ENCODE data around the gene ZNF432. TPM values are rescaled to one million over a fixed set of nuclear protein-coding genes. Genes with fewer than 3 reads are reported as not detected.
A peak's percentile ranks its signal among the peaks of the same experiment; 100 is the strongest.

ZNF432 gene
- total and polyA plus RNA-seq, 10 of the 15 experiments (the other 5 are each of a cell fraction or from before 2014, with no cell fraction given), result 1.7 to 7.2 (median 4.3) TPM

DNA sequence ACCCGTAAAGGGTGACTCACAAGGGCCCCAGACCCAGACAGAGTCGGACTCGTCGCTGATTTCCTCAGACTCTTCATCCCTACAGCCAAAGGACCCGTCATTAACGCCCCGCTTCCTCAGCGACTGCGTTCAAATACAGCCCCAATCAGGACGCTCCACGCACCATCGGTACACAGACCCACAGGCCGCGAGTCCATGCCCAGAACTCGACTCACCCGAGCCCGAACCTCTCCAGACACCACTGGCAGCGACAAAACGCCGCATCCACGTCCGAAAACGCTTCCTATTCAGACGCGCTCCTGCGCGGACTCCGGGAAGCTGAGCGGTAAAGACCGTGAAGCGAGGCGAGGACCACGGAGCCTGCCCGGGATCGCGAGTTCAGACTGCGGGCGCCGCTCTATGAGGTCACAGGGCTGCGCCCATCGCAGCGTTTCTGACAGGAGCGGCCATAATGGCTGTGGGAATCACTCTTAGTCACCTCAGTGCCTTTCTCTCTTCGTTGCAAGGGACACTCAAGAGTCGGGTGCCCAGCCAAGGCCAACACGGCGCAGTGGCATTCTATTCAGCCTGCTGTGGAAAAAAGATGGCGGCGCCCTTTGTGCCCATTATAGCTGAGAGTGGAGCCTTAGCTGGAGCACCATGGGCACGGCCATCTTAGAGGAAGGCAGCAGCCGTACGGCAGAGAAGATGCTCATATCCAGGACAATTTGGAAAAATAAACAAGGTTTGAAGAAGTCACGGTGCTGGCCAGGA, 20.4 kb downstream of the ZNF432 start, which contains the start of gene ZNF614 (continued):
- TF ChIP-seq, protein P1, sequence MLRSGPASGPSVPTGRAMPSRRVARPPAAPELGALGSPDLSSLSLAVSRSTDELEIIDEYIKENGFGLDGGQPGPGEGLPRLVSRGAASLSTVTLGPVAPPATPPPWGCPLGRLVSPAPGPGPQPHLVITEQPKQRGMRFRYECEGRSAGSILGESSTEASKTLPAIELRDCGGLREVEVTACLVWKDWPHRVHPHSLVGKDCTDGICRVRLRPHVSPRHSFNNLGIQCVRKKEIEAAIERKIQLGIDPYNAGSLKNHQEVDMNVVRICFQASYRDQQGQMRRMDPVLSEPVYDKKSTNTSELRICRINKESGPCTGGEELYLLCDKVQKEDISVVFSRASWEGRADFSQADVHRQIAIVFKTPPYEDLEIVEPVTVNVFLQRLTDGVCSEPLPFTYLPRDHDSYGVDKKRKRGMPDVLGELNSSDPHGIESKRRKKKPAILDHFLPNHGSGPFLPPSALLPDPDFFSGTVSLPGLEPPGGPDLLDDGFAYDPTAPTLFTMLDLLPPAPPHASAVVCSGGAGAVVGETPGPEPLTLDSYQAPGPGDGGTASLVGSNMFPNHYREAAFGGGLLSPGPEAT (IDR thresholded peaks at IDR 0.05; ENCODE audit: low read depth), result peak; percentile 82
- TF ChIP-seq, protein P2, sequence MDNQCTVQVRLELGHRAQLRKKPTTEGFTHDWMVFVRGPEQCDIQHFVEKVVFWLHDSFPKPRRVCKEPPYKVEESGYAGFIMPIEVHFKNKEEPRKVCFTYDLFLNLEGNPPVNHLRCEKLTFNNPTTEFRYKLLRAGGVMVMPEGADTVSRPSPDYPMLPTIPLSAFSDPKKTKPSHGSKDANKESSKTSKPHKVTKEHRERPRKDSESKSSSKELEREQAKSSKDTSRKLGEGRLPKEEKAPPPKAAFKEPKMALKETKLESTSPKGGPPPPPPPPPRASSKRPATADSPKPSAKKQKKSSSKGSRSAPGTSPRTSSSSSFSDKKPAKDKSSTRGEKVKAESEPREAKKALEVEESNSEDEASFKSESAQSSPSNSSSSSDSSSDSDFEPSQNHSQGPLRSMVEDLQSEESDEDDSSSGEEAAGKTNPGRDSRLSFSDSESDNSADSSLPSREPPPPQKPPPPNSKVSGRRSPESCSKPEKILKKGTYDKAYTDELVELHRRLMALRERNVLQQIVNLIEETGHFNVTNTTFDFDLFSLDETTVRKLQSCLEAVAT (IDR thresholded peaks at IDR 0.05), result peak; percentile 84
- TF ChIP-seq, protein P3, sequence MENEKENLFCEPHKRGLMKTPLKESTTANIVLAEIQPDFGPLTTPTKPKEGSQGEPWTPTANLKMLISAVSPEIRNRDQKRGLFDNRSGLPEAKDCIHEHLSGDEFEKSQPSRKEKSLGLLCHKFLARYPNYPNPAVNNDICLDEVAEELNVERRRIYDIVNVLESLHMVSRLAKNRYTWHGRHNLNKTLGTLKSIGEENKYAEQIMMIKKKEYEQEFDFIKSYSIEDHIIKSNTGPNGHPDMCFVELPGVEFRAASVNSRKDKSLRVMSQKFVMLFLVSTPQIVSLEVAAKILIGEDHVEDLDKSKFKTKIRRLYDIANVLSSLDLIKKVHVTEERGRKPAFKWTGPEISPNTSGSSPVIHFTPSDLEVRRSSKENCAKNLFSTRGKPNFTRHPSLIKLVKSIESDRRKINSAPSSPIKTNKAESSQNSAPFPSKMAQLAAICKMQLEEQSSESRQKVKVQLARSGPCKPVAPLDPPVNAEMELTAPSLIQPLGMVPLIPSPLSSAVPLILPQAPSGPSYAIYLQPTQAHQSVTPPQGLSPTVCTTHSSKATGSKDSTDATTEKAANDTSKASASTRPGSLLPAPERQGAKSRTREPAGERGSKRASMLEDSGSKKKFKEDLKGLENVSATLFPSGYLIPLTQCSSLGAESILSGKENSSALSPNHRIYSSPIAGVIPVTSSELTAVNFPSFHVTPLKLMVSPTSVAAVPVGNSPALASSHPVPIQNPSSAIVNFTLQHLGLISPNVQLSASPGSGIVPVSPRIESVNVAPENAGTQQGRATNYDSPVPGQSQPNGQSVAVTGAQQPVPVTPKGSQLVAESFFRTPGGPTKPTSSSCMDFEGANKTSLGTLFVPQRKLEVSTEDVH (IDR thresholded peaks at IDR 0.05; ENCODE audit: low read depth, partially characterized antibody), result peak; percentile 38
- TF ChIP-seq POLR2AphosphoS5 (IDR thresholded peaks at IDR 0.05; ENCODE audit: low read length) (peak; percentile 97), POLR2AphosphoS2 (IDR thresholded peaks at IDR 0.05; ENCODE audit: low read depth, low read length) (peak; percentile 84; the same call in 1 of the 2 replicates), TARDBP (IDR thresholded peaks at IDR 0.05; ENCODE audit: borderline replicate concordance) (peak; percentile 93), EZH2 (IDR thresholded peaks at IDR 0.05; ENCODE audit: borderline replicate concordance, control insufficient read depth, low read depth, low read length) (no peak), SP1 (IDR thresholded peaks at IDR 0.05; ENCODE audit: low read depth, low read length) (no peak), POLR2A (IDR thresholded peaks at IDR 0.05; ENCODE audit: low read depth, low read length) (peak; percentile 98), CREM (IDR thresholded peaks at IDR 0.05; ENCODE audit: low read depth) (peak; percentile 100), ASH2L (IDR thresholded peaks at IDR 0.05; ENCODE audit: borderline replicate concordance, low read depth) (peak; percentile 88), FOS (IDR thresholded peaks at IDR 0.05; ENCODE audit: borderline replicate concordance, extremely low read depth, insufficient read length) (no peak), BCL11A (IDR thresholded peaks at IDR 0.05; ENCODE audit: low read depth, low read length) (no peak), IRF4 (IDR thresholded peaks at IDR 0.05; ENCODE audit: low read depth, low read length) (no peak)
- TF ChIP-seq, protein P4, sequence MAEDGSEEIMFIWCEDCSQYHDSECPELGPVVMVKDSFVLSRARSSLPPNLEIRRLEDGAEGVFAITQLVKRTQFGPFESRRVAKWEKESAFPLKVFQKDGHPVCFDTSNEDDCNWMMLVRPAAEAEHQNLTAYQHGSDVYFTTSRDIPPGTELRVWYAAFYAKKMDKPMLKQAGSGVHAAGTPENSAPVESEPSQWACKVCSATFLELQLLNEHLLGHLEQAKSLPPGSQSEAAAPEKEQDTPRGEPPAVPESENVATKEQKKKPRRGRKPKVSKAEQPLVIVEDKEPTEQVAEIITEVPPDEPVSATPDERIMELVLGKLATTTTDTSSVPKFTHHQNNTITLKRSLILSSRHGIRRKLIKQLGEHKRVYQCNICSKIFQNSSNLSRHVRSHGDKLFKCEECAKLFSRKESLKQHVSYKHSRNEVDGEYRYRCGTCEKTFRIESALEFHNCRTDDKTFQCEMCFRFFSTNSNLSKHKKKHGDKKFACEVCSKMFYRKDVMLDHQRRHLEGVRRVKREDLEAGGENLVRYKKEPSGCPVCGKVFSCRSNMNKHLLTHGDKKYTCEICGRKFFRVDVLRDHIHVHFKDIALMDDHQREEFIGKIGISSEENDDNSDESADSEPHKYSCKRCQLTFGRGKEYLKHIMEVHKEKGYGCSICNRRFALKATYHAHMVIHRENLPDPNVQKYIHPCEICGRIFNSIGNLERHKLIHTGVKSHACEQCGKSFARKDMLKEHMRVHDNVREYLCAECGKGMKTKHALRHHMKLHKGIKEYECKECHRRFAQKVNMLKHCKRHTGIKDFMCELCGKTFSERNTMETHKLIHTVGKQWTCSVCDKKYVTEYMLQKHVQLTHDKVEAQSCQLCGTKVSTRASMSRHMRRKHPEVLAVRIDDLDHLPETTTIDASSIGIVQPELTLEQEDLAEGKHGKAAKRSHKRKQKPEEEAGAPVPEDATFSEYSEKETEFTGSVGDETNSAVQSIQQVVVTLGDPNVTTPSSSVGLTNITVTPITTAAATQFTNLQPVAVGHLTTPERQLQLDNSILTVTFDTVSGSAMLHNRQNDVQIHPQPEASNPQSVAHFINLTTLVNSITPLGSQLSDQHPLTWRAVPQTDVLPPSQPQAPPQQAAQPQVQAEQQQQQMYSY (CRISPR knock-in tag; IDR thresholded peaks at IDR 0.05), result no peak
- TF ChIP-seq, protein P5, sequence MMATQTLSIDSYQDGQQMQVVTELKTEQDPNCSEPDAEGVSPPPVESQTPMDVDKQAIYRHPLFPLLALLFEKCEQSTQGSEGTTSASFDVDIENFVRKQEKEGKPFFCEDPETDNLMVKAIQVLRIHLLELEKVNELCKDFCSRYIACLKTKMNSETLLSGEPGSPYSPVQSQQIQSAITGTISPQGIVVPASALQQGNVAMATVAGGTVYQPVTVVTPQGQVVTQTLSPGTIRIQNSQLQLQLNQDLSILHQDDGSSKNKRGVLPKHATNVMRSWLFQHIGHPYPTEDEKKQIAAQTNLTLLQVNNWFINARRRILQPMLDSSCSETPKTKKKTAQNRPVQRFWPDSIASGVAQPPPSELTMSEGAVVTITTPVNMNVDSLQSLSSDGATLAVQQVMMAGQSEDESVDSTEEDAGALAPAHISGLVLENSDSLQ (IDR thresholded peaks at IDR 0.05), result peak; percentile 72
- TF ChIP-seq, protein P6, sequence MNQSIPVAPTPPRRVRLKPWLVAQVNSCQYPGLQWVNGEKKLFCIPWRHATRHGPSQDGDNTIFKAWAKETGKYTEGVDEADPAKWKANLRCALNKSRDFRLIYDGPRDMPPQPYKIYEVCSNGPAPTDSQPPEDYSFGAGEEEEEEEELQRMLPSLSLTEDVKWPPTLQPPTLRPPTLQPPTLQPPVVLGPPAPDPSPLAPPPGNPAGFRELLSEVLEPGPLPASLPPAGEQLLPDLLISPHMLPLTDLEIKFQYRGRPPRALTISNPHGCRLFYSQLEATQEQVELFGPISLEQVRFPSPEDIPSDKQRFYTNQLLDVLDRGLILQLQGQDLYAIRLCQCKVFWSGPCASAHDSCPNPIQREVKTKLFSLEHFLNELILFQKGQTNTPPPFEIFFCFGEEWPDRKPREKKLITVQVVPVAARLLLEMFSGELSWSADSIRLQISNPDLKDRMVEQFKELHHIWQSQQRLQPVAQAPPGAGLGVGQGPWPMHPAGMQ (IDR thresholded peaks at IDR 0.05; ENCODE audit: borderline replicate concordance), result peak; percentile 64; the same call in 1 of the 2 replicates
